DLD1 (cell line): ENCODE measurements around the gene DNAJC5.
"Not testable (repeated sequence)": the region's sequence is repeated elsewhere in the genome, so short reads cannot be mapped to it uniquely, and the experiment has no call there.

Experiments
- in situ Hi-C: cut with HindIII; loops from 2 replicates; pipeline ENCODE4 v1.10.0; 2017; ENCODE audit warnings: low sequenced_read_pairs

Gene DNAJC5

GRCh38 chr20:63894358-63895201 lies at the start of gene DNAJC5:
Gene DNAJC5 (plus strand): TSS chr20:63895126. CDS start chr20:63928346, 33,220 bp downstream.
- in situ Hi-C loops: no loop called here

- in situ Hi-C loops: no loop called here
Measured at GRCh38 chr20:63846128-63846771, 48.7 kb upstream of the DNAJC5 start.

- in situ Hi-C loops: no loop called here
Measured at GRCh38 chr20:63846888-63847236, 48.1 kb upstream of the DNAJC5 start.

- in situ Hi-C loops: no loop called here
Measured at GRCh38 chr20:63847237-63848002, 47.5 kb upstream of the DNAJC5 start.

GRCh38 chr20:63848003-63848911 lies 46.7 kb upstream of the DNAJC5 start:
- in situ Hi-C loops: no loop called here

GRCh38 chr20:63850689-63851547 lies 44.0 kb upstream of the DNAJC5 start:
- in situ Hi-C loops: no loop called here

- in situ Hi-C loops: not testable (repeated sequence)
Measured at GRCh38 chr20:63851548-63851943, 43.4 kb upstream of the DNAJC5 start.

GRCh38 chr20:63853733-63854068 lies 41.2 kb upstream of the DNAJC5 start:
- in situ Hi-C loops: not testable (repeated sequence)

GRCh38 chr20:63854069-63854765 lies 40.7 kb upstream of the DNAJC5 start:
- in situ Hi-C loops: no loop called here

- in situ Hi-C loops: no loop called here
Measured at GRCh38 chr20:63854766-63855362, 40.1 kb upstream of the DNAJC5 start.

- in situ Hi-C loops: no loop called here
Measured at GRCh38 chr20:63855363-63856097, 39.4 kb upstream of the DNAJC5 start.

GRCh38 chr20:63856098-63856511 lies 38.8 kb upstream of the DNAJC5 start:
- in situ Hi-C loops: no loop called here

- in situ Hi-C loops: no loop called here
Measured at GRCh38 chr20:63857764-63858392, 37.0 kb upstream of the DNAJC5 start.

- in situ Hi-C loops: no loop called here
Measured at GRCh38 chr20:63858393-63859165, 36.3 kb upstream of the DNAJC5 start.

GRCh38 chr20:63859166-63859699 lies 35.7 kb upstream of the DNAJC5 start:
- in situ Hi-C loops: no loop called here

- in situ Hi-C loops: no loop called here
Measured at GRCh38 chr20:63860325-63861051, 34.4 kb upstream of the DNAJC5 start.
